ENCODE measurements around the gene GGT5.

Gene GGT5

DNA sequence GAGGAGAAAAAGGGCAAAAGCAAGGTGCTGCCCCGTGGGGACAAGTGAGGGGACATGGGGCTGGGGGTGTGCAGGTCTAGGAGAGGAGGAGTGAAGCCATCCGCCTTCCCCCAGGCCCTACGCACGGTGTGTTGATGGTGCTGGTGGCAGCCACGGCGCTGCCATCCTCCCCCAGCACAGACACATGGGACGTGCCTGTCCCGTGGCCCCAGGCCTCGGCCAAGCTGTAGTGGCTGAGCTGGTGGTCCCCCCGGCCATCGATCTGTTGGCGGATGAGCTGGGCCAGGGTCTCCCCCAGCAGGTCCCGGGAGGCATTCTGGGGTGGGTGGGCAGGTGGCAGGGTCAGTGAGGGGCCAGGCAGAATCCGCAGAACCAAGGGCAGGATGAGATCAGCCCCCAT, 18.9 kb downstream of the GGT5 start:
- TF ChIP-seq REST (IDR thresholded peaks at IDR 0.05; ENCODE audit: insufficient read depth in 1 of 2, low read depth in 2 of 2, low read length in 2 of 2) (no peak), TAF1 (IDR thresholded peaks at IDR 0.05; ENCODE audit: borderline replicate concordance, insufficient read depth, low read length) (no peak), SIN3A (IDR thresholded peaks at IDR 0.05; ENCODE audit: borderline replicate concordance, insufficient read depth, low read length) (no peak), FOXP2 (optimal IDR thresholded peaks at IDR 0.05; ENCODE audit: borderline replicate concordance, extremely low read depth, extremely low read length, insufficient read depth) (no peak)

- TF ChIP-seq SIN3A (IDR thresholded peaks at IDR 0.05; ENCODE audit: borderline replicate concordance, insufficient read depth, low read length) (no peak), REST (IDR thresholded peaks at IDR 0.05; ENCODE audit: insufficient read depth in 1 of 2, low read depth in 2 of 2, low read length in 2 of 2) (no peak), POLR2AphosphoS5 (IDR thresholded peaks at IDR 0.05; ENCODE audit: low read depth, low read length) (no peak), FOXP2 (optimal IDR thresholded peaks at IDR 0.05; ENCODE audit: borderline replicate concordance, extremely low read depth, extremely low read length, insufficient read depth) (no peak), TAF1 (IDR thresholded peaks at IDR 0.05; ENCODE audit: borderline replicate concordance, insufficient read depth, low read length) (no peak)
Measured at GRCh38 chr22:24225044-24225601, 19.8 kb downstream of the GGT5 start.

DNA sequence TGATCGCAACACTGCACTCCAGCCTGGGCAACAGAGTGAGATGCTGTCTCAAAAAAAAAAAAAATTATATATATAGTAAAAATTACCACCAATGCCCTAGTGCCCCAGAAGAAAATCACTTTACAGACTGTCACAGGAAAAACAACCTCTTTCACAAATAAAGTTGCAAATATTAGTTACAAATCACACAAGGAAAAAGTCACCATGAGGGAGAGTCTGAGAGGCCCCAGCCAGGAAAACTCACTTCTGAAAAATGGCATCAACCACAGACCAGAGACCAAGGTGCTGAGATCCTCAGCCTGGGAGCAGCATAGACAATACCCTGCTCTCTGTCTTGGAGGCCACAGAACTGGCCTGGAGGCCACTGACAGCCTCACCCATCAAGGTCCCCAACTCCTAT, 20.4 kb downstream of the GGT5 start:
- TF ChIP-seq SIN3A (IDR thresholded peaks at IDR 0.05; ENCODE audit: borderline replicate concordance, insufficient read depth, low read length) (no peak), POLR2AphosphoS5 (IDR thresholded peaks at IDR 0.05; ENCODE audit: low read depth, low read length) (no peak), FOXP2 (optimal IDR thresholded peaks at IDR 0.05; ENCODE audit: borderline replicate concordance, extremely low read depth, extremely low read length, insufficient read depth) (no peak), REST (IDR thresholded peaks at IDR 0.05; ENCODE audit: insufficient read depth in 1 of 2, low read depth in 2 of 2, low read length in 2 of 2) (no peak), TAF1 (IDR thresholded peaks at IDR 0.05; ENCODE audit: borderline replicate concordance, insufficient read depth, low read length) (no peak)

DNA sequence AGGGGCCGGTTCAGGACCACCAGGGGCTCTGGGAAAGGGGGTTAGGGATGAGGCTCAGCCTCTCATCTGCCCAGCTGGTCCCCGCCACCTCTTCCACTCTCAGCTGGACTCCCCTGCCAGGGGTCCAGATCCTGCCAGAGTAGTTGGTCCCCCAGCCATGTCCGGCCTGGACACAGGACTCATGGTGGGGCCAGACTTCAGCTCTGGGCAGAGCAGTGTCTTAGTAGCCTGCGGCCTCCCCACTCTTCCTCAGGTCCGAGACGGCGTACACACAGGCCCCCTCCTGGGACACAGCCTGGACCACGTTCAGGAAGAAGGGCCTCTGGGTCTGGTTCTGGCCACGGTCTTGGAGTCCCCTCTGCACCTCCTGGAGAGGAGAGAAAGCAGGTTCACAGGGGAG, 25.1 kb downstream of the GGT5 start:
- TF ChIP-seq POLR2AphosphoS5 (IDR thresholded peaks at IDR 0.05; ENCODE audit: low read depth, low read length) = no peak
- TF ChIP-seq TAF1 (IDR thresholded peaks at IDR 0.05; ENCODE audit: borderline replicate concordance, insufficient read depth, low read length) = no peak
- TF ChIP-seq FOXP2 (optimal IDR thresholded peaks at IDR 0.05; ENCODE audit: borderline replicate concordance, extremely low read depth, extremely low read length, insufficient read depth) = no peak
- TF ChIP-seq REST (IDR thresholded peaks at IDR 0.05; ENCODE audit: insufficient read depth in 1 of 2, low read depth in 2 of 2, low read length in 2 of 2) = no peak
- no peak for TF ChIP-seq SIN3A (IDR thresholded peaks at IDR 0.05; ENCODE audit: borderline replicate concordance, insufficient read depth, low read length)

DNA sequence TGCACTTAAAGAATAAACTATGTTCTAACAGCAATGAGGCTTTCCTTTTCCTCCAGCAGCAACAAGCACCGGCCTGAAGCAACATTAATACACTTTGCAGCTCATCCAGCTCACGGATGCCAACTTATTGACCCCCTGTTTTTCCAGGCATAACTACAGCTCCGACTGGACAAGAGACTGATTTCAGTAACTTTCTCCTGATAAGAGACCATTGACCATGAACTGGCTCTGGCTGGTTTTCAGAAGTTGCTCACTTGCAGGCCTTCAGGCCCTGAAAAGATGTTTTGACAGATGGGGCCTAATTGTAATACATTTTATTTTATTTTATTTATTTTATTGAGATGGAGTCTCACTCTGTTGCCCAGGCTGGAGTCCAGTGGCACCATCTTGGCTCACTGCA, 27.5 kb downstream of the GGT5 start:
- TF ChIP-seq FOXP2 (optimal IDR thresholded peaks at IDR 0.05; ENCODE audit: borderline replicate concordance, extremely low read depth, extremely low read length, insufficient read depth) = no peak
- TF ChIP-seq SIN3A (IDR thresholded peaks at IDR 0.05; ENCODE audit: borderline replicate concordance, insufficient read depth, low read length) = no peak
- no peak for TF ChIP-seq REST (IDR thresholded peaks at IDR 0.05; ENCODE audit: insufficient read depth in 1 of 2, low read depth in 2 of 2, low read length in 2 of 2)
- TF ChIP-seq TAF1 (IDR thresholded peaks at IDR 0.05; ENCODE audit: borderline replicate concordance, insufficient read depth, low read length) = no peak
- TF ChIP-seq POLR2AphosphoS5 (IDR thresholded peaks at IDR 0.05; ENCODE audit: low read depth, low read length) = no peak
